Activated CD4-positive, alpha-beta T cell treated with anti-CD3 and anti-CD28 coated beads, Interleukin-2, amount 50 U/mL, for 16 hours (primary cell): Measurements from ENCODE around the gene BUB1.
"Not testable (repeated sequence)": the region's sequence is repeated elsewhere in the genome, so short reads cannot be mapped to it uniquely, and the experiment has no call there.

ENCODE experiments used
- DNase-seq: peaks from one replicate; pipeline ENCODE4 v3.0.0-alpha.2; 2020

The BUB1 gene

GRCh38 chr2:110589677-110590330, 88.1 kb downstream of the BUB1 start:
- DNase-seq, result not testable (repeated sequence)

GRCh38 chr2:110588520-110588919, 89.3 kb downstream of the BUB1 start:
- not testable (repeated sequence) for DNase-seq
